ENCODE results near the gene GPRC5C.

The GPRC5C gene

GRCh38 chr17:74417178-74418045 is 14.5 kb upstream of the GPRC5C start:
- FAIRE-seq: no peak
- DNase-seq (ENCODE audit: insufficient read length, low spot score): no peak

GRCh38 chr17:74419928-74420411 is 11.9 kb upstream of the GPRC5C start:
- FAIRE-seq (no peak), DNase-seq (ENCODE audit: insufficient read length, low spot score) (no peak)
- no peak for TF ChIP-seq CTCF (IDR thresholded peaks at IDR 0.05; ENCODE audit: insufficient read depth, missing control alignments)

More at GRCh38 chr17:74417178-74418045, 14.5 kb upstream of the GPRC5C start:
- TF ChIP-seq CTCF (IDR thresholded peaks at IDR 0.05; ENCODE audit: insufficient read depth, missing control alignments): no peak

DNA sequence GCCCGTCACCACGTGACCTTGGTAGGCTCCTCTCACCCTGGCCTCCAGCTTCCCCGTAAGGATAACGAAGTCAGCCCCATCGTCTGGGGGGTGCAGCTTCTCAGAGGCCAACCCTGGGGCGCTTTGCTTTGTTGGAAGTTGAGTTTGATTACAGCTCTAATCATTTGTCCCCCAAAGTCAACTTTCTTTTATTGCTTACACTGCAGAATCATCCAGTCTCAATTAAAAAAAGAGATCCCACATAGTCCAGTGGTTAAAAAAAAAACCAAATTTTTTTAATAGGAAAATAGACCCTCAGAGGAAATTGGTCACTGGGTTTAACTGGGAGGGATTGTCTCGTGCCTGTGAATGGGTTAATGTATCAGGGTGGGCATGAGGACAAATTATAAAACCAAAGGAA is 7.8 kb upstream of the GPRC5C start:
- no peak for FAIRE-seq
- TF ChIP-seq CTCF (IDR thresholded peaks at IDR 0.05; ENCODE audit: insufficient read depth, missing control alignments): no peak
- no peak for DNase-seq (ENCODE audit: insufficient read length, low spot score)

DNA sequence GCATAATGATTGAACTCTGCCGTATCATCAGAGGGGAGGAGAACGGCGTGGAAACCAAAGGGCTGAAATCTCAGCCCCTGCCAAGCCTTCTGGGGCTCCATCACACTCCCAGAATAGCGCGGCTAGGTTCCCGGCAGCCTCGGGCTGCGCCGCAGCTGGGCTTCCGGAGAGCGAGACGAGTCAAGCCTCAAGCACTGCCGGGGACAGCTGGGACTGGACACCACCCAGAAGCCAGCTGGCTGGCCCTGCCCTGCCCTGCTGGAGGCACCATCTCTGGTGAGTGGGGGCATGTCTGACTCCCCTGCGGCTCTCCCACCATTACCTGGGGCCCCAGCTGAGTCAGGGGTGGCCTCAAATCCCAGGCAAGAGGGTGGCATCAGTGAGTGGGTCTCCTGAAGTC is 7.2 kb upstream of the GPRC5C start:
- DNase-seq (ENCODE audit: insufficient read length, low spot score) (no peak), FAIRE-seq (no peak)
- no peak for TF ChIP-seq CTCF (IDR thresholded peaks at IDR 0.05; ENCODE audit: insufficient read depth, missing control alignments)

DNA sequence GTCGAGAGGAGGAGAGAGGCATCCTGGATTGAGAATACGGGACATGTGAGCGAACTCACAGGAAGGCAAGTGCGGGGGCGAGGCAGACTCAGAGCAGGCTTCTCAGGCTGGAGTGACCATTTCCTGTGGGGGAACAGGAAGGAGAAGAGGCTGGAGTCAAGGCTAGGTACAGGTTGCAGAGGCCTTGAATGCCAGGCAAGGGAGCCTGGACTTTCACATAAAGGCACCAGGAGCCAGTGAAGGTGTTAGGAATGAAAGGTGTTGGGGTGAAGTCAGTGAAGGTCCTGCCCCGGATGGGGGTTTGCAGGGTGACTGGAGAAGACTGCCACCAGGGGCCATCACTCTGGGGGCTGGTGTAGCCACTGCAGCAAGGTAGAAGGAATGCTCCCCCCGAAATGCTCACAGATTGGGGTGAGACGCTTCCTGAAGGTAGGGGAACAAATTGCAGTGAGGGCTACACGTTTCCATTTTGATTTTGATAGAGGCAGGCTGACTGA is 5.3 kb upstream of the GPRC5C start:
- DNase-seq (ENCODE audit: insufficient read length, low spot score): no peak
- no peak for TF ChIP-seq CTCF (IDR thresholded peaks at IDR 0.05; ENCODE audit: insufficient read depth, missing control alignments)
- no peak for FAIRE-seq

DNA sequence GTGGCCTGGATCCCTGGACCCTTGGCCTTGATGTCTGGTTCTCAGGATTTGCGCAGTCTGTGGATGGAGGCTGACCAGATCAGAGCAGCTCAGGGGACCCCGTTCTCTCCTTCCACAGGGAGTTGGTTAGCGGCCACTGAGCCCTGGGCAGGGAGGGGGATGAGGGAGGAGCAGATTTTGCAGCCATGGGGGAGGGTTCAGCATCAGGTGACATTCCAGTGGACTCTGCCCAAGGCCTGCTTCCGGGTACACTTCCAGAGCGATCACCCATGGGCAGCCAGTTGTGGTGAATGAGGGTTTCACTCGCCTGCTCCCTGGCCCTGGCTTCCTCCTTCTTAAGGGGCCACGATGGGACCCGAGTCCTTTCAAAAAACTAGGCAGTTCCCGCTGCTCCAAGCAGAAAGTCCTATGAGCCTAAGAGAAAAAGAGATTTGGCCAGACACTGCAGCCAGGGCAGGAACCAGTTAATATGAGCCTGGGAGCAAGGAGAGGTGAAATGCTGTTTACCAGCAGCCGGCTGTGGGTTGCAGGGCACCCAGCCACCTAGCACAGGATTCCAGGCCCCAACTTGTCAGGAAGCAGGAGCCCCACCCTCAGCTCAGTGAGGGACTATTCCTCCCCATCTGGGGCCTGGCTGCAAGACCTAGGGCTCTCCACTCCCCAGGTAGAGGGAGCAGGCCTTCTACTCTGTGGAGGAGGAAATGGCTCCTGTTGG is 4.7 kb upstream of the GPRC5C start:
- no peak for DNase-seq (ENCODE audit: insufficient read length, low spot score)
- TF ChIP-seq CTCF (IDR thresholded peaks at IDR 0.05; ENCODE audit: insufficient read depth, missing control alignments): no peak
- FAIRE-seq: no peak

All from D721Med (cell line).